Esophagus squamous epithelium (tissue), 4 donors: Measurements from ENCODE around the gene PDLIM7.

Source experiments
- CTCF ChIP-seq, 6 experiments: fragments of 450-650 bp in 4 of 6; fragments of 200-600 bp in 2 of 6; sonication (generic) in 2 of 6; IDR thresholded peaks; one replicate each; pipeline ENCODE4 v1.5.1; 2016 to 2019; ENCODE audit warnings: antibody characterized with exemption in 6 of 6, mild to moderate bottlenecking in 4 of 6, moderate library complexity in 4 of 6
- POLR2A ChIP-seq, 4 donors: fragments of 450-650 bp; IDR thresholded peaks; one replicate each; pipeline ENCODE4 v1.6.1; 2017; ENCODE audit warnings: antibody characterized with exemption in 4 of 4, mild to moderate bottlenecking in 4 of 4, moderate library complexity in 3 of 4

- TF ChIP-seq CTCF (IDR thresholded peaks at IDR 0.05): no peak
- TF ChIP-seq POLR2A (IDR thresholded peaks at IDR 0.05): no peak
These were observed 42.0 kb upstream of the PDLIM7 start for GRCh38 chr5:177539411-177539810.
